Activated CD4-positive, alpha-beta T cell treated with anti-CD3 and anti-CD28 coated beads, Interleukin-2, amount 10 ng/mL, durations not matched to agents 7 days and 5 days (primary cell): Measurements from ENCODE around the gene OTUD1. TPM values are rescaled to one million over a fixed set of nuclear protein-coding genes. Genes with fewer than 3 reads are reported as not detected.
A peak's percentile ranks its signal among the peaks of the same experiment; 100 is the strongest.
"Not testable (repeated sequence)": the region's sequence is repeated elsewhere in the genome, so short reads cannot be mapped to it uniquely, and the experiment has no call there.

Source experiments
- CTCF ChIA-PET: fragments of 350-600 bp; sonication (Branson Sonifier 250); formaldehyde crosslinking; loops from one replicate; lab custom pipeline; 2021; ENCODE audit warnings: antibody characterized with exemption; lab: Charles Lee
- POLR2A ChIA-PET: fragments of 350-600 bp; sonication (Branson Sonifier 250); formaldehyde crosslinking; loops from one replicate; lab custom pipeline; 2021; ENCODE audit warnings: antibody characterized with exemption; lab: Charles Lee
- DNase-seq: peaks from one replicate; pipeline ENCODE4 v3.0.0-alpha.2; 2020
- H3K27ac Mint-ChIP-seq: one replicate; pipeline ENCODE4 v1.8.0; 2021; ENCODE audit warnings: mild to moderate bottlenecking, moderate library complexity, mixed read lengths
- H3K27me3 Mint-ChIP-seq: one replicate; pipeline ENCODE4 v1.8.0; 2021; ENCODE audit warnings: mixed read lengths
- H3K36me3 Mint-ChIP-seq: one replicate; pipeline ENCODE4 v1.8.0; 2021; ENCODE audit warnings: low read depth, mixed read lengths
- H3K4me1 Mint-ChIP-seq: one replicate; pipeline ENCODE4 v1.8.0; 2021; ENCODE audit warnings: mixed read lengths
- H3K4me3 Mint-ChIP-seq: one replicate; pipeline ENCODE4 v1.8.0; 2021; ENCODE audit warnings: mild to moderate bottlenecking, moderate library complexity, mixed read lengths
- H3K9me3 Mint-ChIP-seq: one replicate; pipeline ENCODE4 v1.8.0; 2021; ENCODE audit warnings: mixed read lengths
- total RNA-seq, 2 experiments: library from RNA; stranded (reverse); gene quantifications; one replicate each; pipeline ENCODE4 v1.2.3, GENCODE V29; 2021

OTUD1 gene, protein sequence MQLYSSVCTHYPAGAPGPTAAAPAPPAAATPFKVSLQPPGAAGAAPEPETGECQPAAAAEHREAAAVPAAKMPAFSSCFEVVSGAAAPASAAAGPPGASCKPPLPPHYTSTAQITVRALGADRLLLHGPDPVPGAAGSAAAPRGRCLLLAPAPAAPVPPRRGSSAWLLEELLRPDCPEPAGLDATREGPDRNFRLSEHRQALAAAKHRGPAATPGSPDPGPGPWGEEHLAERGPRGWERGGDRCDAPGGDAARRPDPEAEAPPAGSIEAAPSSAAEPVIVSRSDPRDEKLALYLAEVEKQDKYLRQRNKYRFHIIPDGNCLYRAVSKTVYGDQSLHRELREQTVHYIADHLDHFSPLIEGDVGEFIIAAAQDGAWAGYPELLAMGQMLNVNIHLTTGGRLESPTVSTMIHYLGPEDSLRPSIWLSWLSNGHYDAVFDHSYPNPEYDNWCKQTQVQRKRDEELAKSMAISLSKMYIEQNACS
- 10 to 100 TPM; 16.4 to 16.8 TPM for total RNA-seq

GRCh38 chr10:23438547-23439451 lies at the start of gene OTUD1:
Gene OTUD1, plus strand, starts transcription at chr10:23439075. Its CDS starts 383 bp downstream, at chr10:23439458.
- Mint-ChIP-seq H3K27me3 (no peaks in the 10 kb centered on the region), H3K36me3 (peaks cover 30% of the 10 kb centered on the region), H3K27ac (peak within 1 kb of the TSS; percentile 92), H3K4me1 (peaks cover 39% of the 10 kb centered on the region), H3K9me3 (no peaks in the 10 kb centered on the region), H3K4me3 (peak within 1 kb of the TSS; percentile 80)
- DNase-seq: peak; percentile 93
- POLR2A ChIA-PET: interaction anchor here (0.5 to 1.0 kb wide), 2 partner anchors 76 to 106 kb away, joined by 3 read pairs; no protein-coding TSS in a partner anchor
- CTCF ChIA-PET: no interaction called here

GRCh38 chr10:23390408-23390807 lies 48.5 kb upstream of the OTUD1 start:
- POLR2A ChIA-PET, H3K4me3 Mint-ChIP-seq, H3K9me3 Mint-ChIP-seq, DNase-seq, H3K4me1 Mint-ChIP-seq, H3K36me3 Mint-ChIP-seq, H3K27me3 Mint-ChIP-seq, H3K27ac Mint-ChIP-seq: not testable (repeated sequence)
- CTCF ChIA-PET: interaction anchor here (1.1 kb wide), 1 partner anchor 76 kb away, joined by 3 read pairs; no protein-coding TSS in a partner anchor

GRCh38 chr10:23390809-23391208 lies 48.1 kb upstream of the OTUD1 start:
- POLR2A ChIA-PET: no interaction called here
- H3K4me1 Mint-ChIP-seq: peaks cover 3% of the 10 kb centered on the region

DNA sequence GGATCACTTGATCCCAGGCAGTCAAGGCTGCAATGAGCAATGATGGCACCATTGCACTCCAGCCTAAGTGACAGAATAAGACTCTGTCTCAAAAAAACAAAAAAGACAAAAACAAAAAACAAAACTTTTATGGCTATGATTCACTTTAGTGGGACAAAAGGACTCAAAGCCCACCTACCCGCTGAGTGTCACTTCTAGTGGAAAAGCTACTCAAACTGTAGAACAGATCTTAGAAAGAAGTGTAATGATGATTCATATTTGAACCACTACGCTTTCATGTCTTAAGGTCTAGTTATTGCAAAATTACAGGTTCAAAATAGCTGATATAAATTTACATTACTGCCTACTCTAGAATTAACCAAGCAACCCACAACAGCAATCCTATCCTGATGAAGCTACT lies 47.1 kb upstream of the OTUD1 start:
- Mint-ChIP-seq H3K27me3 (no peaks in the 10 kb centered on the region), H3K4me3 (no peak overlapping the region), H3K36me3 (no peaks in the 10 kb centered on the region), H3K9me3 (no peaks in the 10 kb centered on the region), H3K27ac (no peak overlapping the region), H3K4me1 (peaks cover 3% of the 10 kb centered on the region)
- ChIA-PET POLR2A (interaction anchor here (0.6 kb wide), 1 partner anchor 23 kb away, joined by 5 read pairs; no protein-coding TSS in a partner anchor), CTCF (interaction anchor here (1.0 kb wide), 1 partner anchor 40 kb away, joined by 3 read pairs; no protein-coding TSS in a partner anchor)
- DNase-seq: no peak

More at GRCh38 chr10:23390809-23391208, 48.1 kb upstream of the OTUD1 start:
- Mint-ChIP-seq H3K4me3 (no peak overlapping the region), H3K27me3 (no peaks in the 10 kb centered on the region), H3K27ac (no peak overlapping the region), H3K9me3 (no peaks in the 10 kb centered on the region), H3K36me3 (no peaks in the 10 kb centered on the region)
- CTCF ChIA-PET: interaction anchor here (1.0 to 1.1 kb wide), 2 partner anchors 39 to 76 kb away, joined by 3 read pairs; no protein-coding TSS in a partner anchor
- DNase-seq: no peak

- Mint-ChIP-seq H3K9me3 (no peaks in the 10 kb centered on the region), H3K27me3 (no peaks in the 10 kb centered on the region), H3K4me3 (no peak overlapping the region), H3K4me1 (peaks cover 3% of the 10 kb centered on the region), H3K27ac (no peak overlapping the region), H3K36me3 (no peaks in the 10 kb centered on the region)
- ChIA-PET CTCF (interaction anchor here (0.9 kb wide), 1 partner anchor 14 kb away, joined by 3 read pairs; no protein-coding TSS in a partner anchor), POLR2A (no interaction called here)
- DNase-seq: no peak
Observed at GRCh38 chr10:23395017-23395416, 43.9 kb upstream of the OTUD1 start.

GRCh38 chr10:23396695-23397094 lies 42.2 kb upstream of the OTUD1 start:
- peaks cover 3% of the 10 kb centered on the region for H3K4me1 Mint-ChIP-seq
- no peak overlapping the region for H3K27ac Mint-ChIP-seq
- no peak for DNase-seq
- CTCF ChIA-PET: interaction anchor here (1.3 kb wide), 1 partner anchor 19 kb away, joined by 3 read pairs; no protein-coding TSS in a partner anchor
- POLR2A ChIA-PET: no interaction called here
- H3K36me3 Mint-ChIP-seq: no peaks in the 10 kb centered on the region
- H3K9me3 Mint-ChIP-seq: no peaks in the 10 kb centered on the region
- no peaks in the 10 kb centered on the region for H3K27me3 Mint-ChIP-seq
- no peak overlapping the region for H3K4me3 Mint-ChIP-seq

GRCh38 chr10:23399701-23400144 lies 39.2 kb upstream of the OTUD1 start:
- DNase-seq: no peak
- no peak overlapping the region for H3K27ac Mint-ChIP-seq
- H3K36me3 Mint-ChIP-seq: no peaks in the 10 kb centered on the region
- H3K4me3 Mint-ChIP-seq: no peak overlapping the region
- ChIA-PET POLR2A (no interaction called here), CTCF (interaction anchor here (1.8 kb wide), 1 partner anchor 32 kb away, joined by 5 read pairs; no protein-coding TSS in a partner anchor)
- no peaks in the 10 kb centered on the region for H3K9me3 Mint-ChIP-seq
- no peaks in the 10 kb centered on the region for H3K4me1 Mint-ChIP-seq
- no peaks in the 10 kb centered on the region for H3K27me3 Mint-ChIP-seq

GRCh38 chr10:23402856-23403255 lies 36.0 kb upstream of the OTUD1 start:
- H3K4me3 Mint-ChIP-seq: no peak overlapping the region
- no peaks in the 10 kb centered on the region for H3K36me3 Mint-ChIP-seq
- H3K27ac Mint-ChIP-seq: no peak overlapping the region
- CTCF ChIA-PET: interaction anchor here (0.7 to 1.2 kb wide), 2 partner anchors 17 to 48 kb away, joined by 3 to 4 read pairs; no protein-coding TSS in a partner anchor
- no peaks in the 10 kb centered on the region for H3K4me1 Mint-ChIP-seq
- no peak for DNase-seq
- no peaks in the 10 kb centered on the region for H3K9me3 Mint-ChIP-seq
- POLR2A ChIA-PET: interaction anchor here (0.7 kb wide), 1 partner anchor 966 kb away, joined by 3 read pairs; no protein-coding TSS in a partner anchor
- H3K27me3 Mint-ChIP-seq: no peaks in the 10 kb centered on the region

GRCh38 chr10:23403278-23403677 lies 35.6 kb upstream of the OTUD1 start:
- Mint-ChIP-seq H3K27ac (no peak overlapping the region), H3K27me3 (no peaks in the 10 kb centered on the region), H3K36me3 (no peaks in the 10 kb centered on the region), H3K4me3 (no peak overlapping the region), H3K9me3 (no peaks in the 10 kb centered on the region), H3K4me1 (no peaks in the 10 kb centered on the region)
- CTCF ChIA-PET: no interaction called here
- POLR2A ChIA-PET: interaction anchor here (0.7 kb wide), 1 partner anchor 966 kb away, joined by 3 read pairs; no protein-coding TSS in a partner anchor
- no peak for DNase-seq

- Mint-ChIP-seq H3K27me3 (no peaks in the 10 kb centered on the region), H3K9me3 (no peaks in the 10 kb centered on the region), H3K4me3 (no peak overlapping the region), H3K36me3 (no peaks in the 10 kb centered on the region), H3K4me1 (no peaks in the 10 kb centered on the region), H3K27ac (no peak overlapping the region)
- CTCF ChIA-PET: interaction anchor here (1.4 to 1.7 kb wide), 2 partner anchors 11 to 21 kb away, joined by 3 to 7 read pairs; no protein-coding TSS in a partner anchor
- DNase-seq: no peak
- POLR2A ChIA-PET: no interaction called here
Observed at GRCh38 chr10:23403719-23404118, 35.2 kb upstream of the OTUD1 start.

DNA sequence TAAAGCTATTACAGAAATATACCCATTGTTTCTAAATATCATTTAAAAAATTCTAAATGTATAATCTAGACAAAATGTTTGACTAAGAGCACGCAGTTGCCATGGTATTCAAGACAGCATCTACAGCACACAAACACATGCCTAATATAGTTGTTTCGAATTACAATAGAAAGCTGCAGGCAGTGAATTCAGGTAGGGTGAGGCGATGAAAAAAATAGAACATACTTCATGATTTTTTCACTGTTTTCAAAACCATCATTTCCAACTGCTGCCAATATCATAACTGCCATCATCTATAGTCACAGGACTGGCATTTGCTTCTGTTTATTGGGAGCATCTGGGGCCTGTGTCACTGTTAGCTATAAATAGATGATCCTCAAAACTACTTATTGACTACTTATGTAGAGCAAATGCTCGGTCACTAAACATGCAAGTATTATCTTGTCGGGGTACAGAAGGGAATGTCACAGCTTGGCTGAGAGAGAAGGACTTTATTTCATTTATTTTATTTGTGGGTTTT lies 34.4 kb upstream of the OTUD1 start:
- no peaks in the 10 kb centered on the region for H3K9me3 Mint-ChIP-seq
- ChIA-PET CTCF (interaction anchor here (1.4 to 1.7 kb wide), 3 partner anchors 11 to 20 kb away, joined by 3 to 7 read pairs (median 3); no protein-coding TSS in a partner anchor), POLR2A (no interaction called here)
- H3K4me1 Mint-ChIP-seq: no peaks in the 10 kb centered on the region
- DNase-seq: no peak
- H3K27me3 Mint-ChIP-seq: no peaks in the 10 kb centered on the region
- no peak overlapping the region for H3K27ac Mint-ChIP-seq
- H3K36me3 Mint-ChIP-seq: no peaks in the 10 kb centered on the region
- H3K4me3 Mint-ChIP-seq: no peak overlapping the region

GRCh38 chr10:23405540-23405939 lies 33.3 kb upstream of the OTUD1 start:
- Mint-ChIP-seq H3K27me3 (no peaks in the 10 kb centered on the region), H3K36me3 (no peaks in the 10 kb centered on the region), H3K27ac (no peak overlapping the region), H3K9me3 (no peaks in the 10 kb centered on the region), H3K4me3 (no peak overlapping the region), H3K4me1 (no peaks in the 10 kb centered on the region)
- ChIA-PET CTCF (interaction anchor here (1.4 to 1.7 kb wide), 2 partner anchors 10 to 12 kb away, joined by 3 to 7 read pairs; no protein-coding TSS in a partner anchor), POLR2A (no interaction called here)
- no peak for DNase-seq
